ENCODE measurements around the gene JUNB. TPM values are rescaled to one million over a fixed set of nuclear protein-coding genes. Genes with fewer than 3 reads are reported as not detected.

JUNB gene
- total RNA-seq, 1 experiment from 2014 or later = 194 TPM

GRCh38 chr19:12801466-12802266 lies 10.4 kb downstream of the JUNB start, which contains the start of the genes PRDX2 and THSD8:
TSS of gene PRDX2 (minus strand) at chr19:12801800. CDS start at chr19:12801261, 539 bp downstream.
TSS of gene THSD8 (plus strand) at chr19:12802069. CDS start at chr19:12802072, 3 bp downstream.
- H3K27ac ChIP-seq (ENCODE audit: low read depth, low read length) = peak within 1 kb of the TSS; percentile 86
- ATAC-seq = peak; percentile 69

More at GRCh38 chr19:12801466-12802266, 10.4 kb downstream of the JUNB start, which contains the start of the genes PRDX2 and THSD8:
- Histone ChIP-seq H3K27me3 (ENCODE audit: insufficient read depth, low read length) (no peaks in the 10 kb centered on the region), H3K9me3 (ENCODE audit: control insufficient read depth in 1 of 2, insufficient read depth in 1 of 2, low read depth in 1 of 2, low read length in 2 of 2) (no peaks in the 10 kb centered on the region), H3K4me2 (ENCODE audit: low read length) (peak within 1 kb of the TSS; percentile 100), H3K9ac (ENCODE audit: low read length) (peak within 1 kb of the TSS; percentile 94), H3K4me3 (replicated peaks in 1 of 2; ENCODE audit: low read depth in 1 of 2, low read length in 2 of 2) (peak within 1 kb of the TSS; percentile 93 to 97), H3K9me2 (ENCODE audit: insufficient read depth) (no peaks in the 10 kb centered on the region), H4K20me1 (ENCODE audit: insufficient read depth) (no peaks in the 10 kb centered on the region), H3K79me2 (ENCODE audit: insufficient read depth, low read length) (peaks cover 26% of the 10 kb centered on the region), H3K4me1 (ENCODE audit: control insufficient read depth in 1 of 2, insufficient read depth in 2 of 2, low read length in 2 of 2) (peaks cover 14 to 38% of the 10 kb centered on the region in 2 experiments; a peak in 3 of 4 replicates), H2AFZ (ENCODE audit: low read depth, low read length, poor library complexity, severe bottlenecking) (peak within 1 kb of the TSS; percentile 61), H3K36me3 (ENCODE audit: control insufficient read depth in 1 of 2, insufficient read depth in 2 of 2, low read length in 2 of 2) (peaks cover 4 to 19% of the 10 kb centered on the region in 2 experiments; a peak in 3 of 4 replicates)
- ChIA-PET RAD21 (ENCODE audit: low non-redundant PET in 1 of 2, low total read pairs in 2 of 2, uncharacterized antibody in 2 of 2, unreplicated experiment in 2 of 2) (no interaction called here), CTCF (interaction anchor here (1.1 to 1.6 kb wide), 3 partner anchors 27 to 41 kb away, joined by 3 to 4 read pairs (median 4); partner anchors contain the start of gene HOOK2), POLR2A (interaction anchor here (0.7 to 2.3 kb wide), 5 partner anchors 9 to 121 kb away, joined by 3 to 19 read pairs (median 3); partner anchors contain the start of genes JUNB and RTBDN)
- TF ChIP-seq TCF7L2 (IDR thresholded peaks at IDR 0.05; ENCODE audit: borderline replicate concordance, extremely low read depth, insufficient read depth, insufficient read length) = peak; percentile 88
- TF ChIP-seq ZFX (IDR thresholded peaks at IDR 0.05) = peak; percentile 96
- TF ChIP-seq EZH2phosphoT487 (IDR thresholded peaks at IDR 0.05; ENCODE audit: borderline replicate concordance) = no peak
- no peak for TF ChIP-seq RAD21 (IDR thresholded peaks at IDR 0.05; ENCODE audit: low read depth)
- peak; percentile 96 for TF ChIP-seq SIN3A (IDR thresholded peaks at IDR 0.05; ENCODE audit: low read depth)
- TF ChIP-seq POLR2AphosphoS5 (IDR thresholded peaks at IDR 0.05; ENCODE audit: low read depth, low read length) = peak; percentile 99
- TF ChIP-seq, protein P1, sequence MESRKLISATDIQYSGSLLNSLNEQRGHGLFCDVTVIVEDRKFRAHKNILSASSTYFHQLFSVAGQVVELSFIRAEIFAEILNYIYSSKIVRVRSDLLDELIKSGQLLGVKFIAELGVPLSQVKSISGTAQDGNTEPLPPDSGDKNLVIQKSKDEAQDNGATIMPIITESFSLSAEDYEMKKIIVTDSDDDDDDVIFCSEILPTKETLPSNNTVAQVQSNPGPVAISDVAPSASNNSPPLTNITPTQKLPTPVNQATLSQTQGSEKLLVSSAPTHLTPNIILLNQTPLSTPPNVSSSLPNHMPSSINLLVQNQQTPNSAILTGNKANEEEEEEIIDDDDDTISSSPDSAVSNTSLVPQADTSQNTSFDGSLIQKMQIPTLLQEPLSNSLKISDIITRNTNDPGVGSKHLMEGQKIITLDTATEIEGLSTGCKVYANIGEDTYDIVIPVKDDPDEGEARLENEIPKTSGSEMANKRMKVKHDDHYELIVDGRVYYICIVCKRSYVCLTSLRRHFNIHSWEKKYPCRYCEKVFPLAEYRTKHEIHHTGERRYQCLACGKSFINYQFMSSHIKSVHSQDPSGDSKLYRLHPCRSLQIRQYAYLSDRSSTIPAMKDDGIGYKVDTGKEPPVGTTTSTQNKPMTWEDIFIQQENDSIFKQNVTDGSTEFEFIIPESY (IDR thresholded peaks at IDR 0.05; ENCODE audit: extremely low read depth, insufficient replicate concordance, low read length) = no peak
- TF ChIP-seq JUND (IDR thresholded peaks at IDR 0.05) = peak; percentile 94
- no peak for TF ChIP-seq ZNF274 (IDR thresholded peaks at IDR 0.05; ENCODE audit: low read depth, low read length)
- peak; percentile 92; the same call in 1 of the 2 replicates for TF ChIP-seq CBX3 (IDR thresholded peaks at IDR 0.05; ENCODE audit: low read depth)
- TF ChIP-seq EGR1 (IDR thresholded peaks at IDR 0.05; ENCODE audit: low read depth) = peak; percentile 77
- peak; percentile 98 for TF ChIP-seq MAX (IDR thresholded peaks at IDR 0.05)
- TF ChIP-seq FOSL1 (IDR thresholded peaks at IDR 0.05; ENCODE audit: low read depth) = no peak
- TF ChIP-seq, protein P2, sequence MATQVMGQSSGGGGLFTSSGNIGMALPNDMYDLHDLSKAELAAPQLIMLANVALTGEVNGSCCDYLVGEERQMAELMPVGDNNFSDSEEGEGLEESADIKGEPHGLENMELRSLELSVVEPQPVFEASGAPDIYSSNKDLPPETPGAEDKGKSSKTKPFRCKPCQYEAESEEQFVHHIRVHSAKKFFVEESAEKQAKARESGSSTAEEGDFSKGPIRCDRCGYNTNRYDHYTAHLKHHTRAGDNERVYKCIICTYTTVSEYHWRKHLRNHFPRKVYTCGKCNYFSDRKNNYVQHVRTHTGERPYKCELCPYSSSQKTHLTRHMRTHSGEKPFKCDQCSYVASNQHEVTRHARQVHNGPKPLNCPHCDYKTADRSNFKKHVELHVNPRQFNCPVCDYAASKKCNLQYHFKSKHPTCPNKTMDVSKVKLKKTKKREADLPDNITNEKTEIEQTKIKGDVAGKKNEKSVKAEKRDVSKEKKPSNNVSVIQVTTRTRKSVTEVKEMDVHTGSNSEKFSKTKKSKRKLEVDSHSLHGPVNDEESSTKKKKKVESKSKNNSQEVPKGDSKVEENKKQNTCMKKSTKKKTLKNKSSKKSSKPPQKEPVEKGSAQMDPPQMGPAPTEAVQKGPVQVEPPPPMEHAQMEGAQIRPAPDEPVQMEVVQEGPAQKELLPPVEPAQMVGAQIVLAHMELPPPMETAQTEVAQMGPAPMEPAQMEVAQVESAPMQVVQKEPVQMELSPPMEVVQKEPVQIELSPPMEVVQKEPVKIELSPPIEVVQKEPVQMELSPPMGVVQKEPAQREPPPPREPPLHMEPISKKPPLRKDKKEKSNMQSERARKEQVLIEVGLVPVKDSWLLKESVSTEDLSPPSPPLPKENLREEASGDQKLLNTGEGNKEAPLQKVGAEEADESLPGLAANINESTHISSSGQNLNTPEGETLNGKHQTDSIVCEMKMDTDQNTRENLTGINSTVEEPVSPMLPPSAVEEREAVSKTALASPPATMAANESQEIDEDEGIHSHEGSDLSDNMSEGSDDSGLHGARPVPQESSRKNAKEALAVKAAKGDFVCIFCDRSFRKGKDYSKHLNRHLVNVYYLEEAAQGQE (IDR thresholded peaks at IDR 0.05; ENCODE audit: low read depth) = no peak
- TF ChIP-seq SRF (IDR thresholded peaks at IDR 0.05; ENCODE audit: low read depth) = no peak
- peak; percentile 99 for TF ChIP-seq POLR2A (IDR thresholded peaks at IDR 0.05; ENCODE audit: borderline replicate concordance, extremely low read depth, insufficient read depth, insufficient read length)
- TF ChIP-seq SP1 (IDR thresholded peaks at IDR 0.05; ENCODE audit: low read depth) = peak; percentile 93
- BruUV-seq (replicated peaks) = no TSS peak
- intact Hi-C loops (cut with micrococcal nuclease) = loop anchor here (5.0 kb wide), 1 partner anchor 36 kb away; the partner anchor contains the start of gene MAST1
- no peak for DNase-seq (ENCODE audit: low read depth, low spot score)
